BE2C (cell line): ENCODE data around the gene CEP55.
"Not testable (repeated sequence)": the region's sequence is repeated elsewhere in the genome, so short reads cannot be mapped to it uniquely, and the experiment has no call there.

Experiments
- DNase-seq: peaks from one replicate; pipeline ENCODE4 v3.0.0-alpha.2; 2020
- H3K27me3 ChIP-seq: fragments of 250-450 bp; sonication (Bioruptor Pico); 2 replicates; pipeline ENCODE4 v1.5.1; 2020; ENCODE audit warnings: mild to moderate bottlenecking
- H3K36me3 ChIP-seq: fragments of 250-450 bp; sonication (Bioruptor Pico); 2 replicates; pipeline ENCODE4 v1.5.1; 2020; ENCODE audit warnings: mild to moderate bottlenecking
- H3K4me1 ChIP-seq: fragments of 250-450 bp; sonication (Bioruptor Pico); 2 replicates; pipeline ENCODE4 v1.5.1; 2020
- H3K4me3 ChIP-seq: 2 replicates; pipeline ENCODE4 v1.5.1; 2011; ENCODE audit warnings: low read depth, low read length
- H3K9me3 ChIP-seq: fragments of 250-450 bp; sonication (Bioruptor Pico); 2 replicates; pipeline ENCODE4 v1.5.1; 2020
- CTCF ChIP-seq: IDR thresholded peaks from 2 replicates; pipeline ENCODE4 v1.5.1; 2012; ENCODE audit warnings: mild to moderate bottlenecking, low read depth, low read length

The CEP55 gene

GRCh38 chr10:93461807-93462178, 34.6 kb upstream of the CEP55 start:
- no peaks in the 10 kb centered on the region for H3K27me3 ChIP-seq
- peak; percentile 18 for DNase-seq
- TF ChIP-seq CTCF = no peak
- no peaks in the 10 kb centered on the region for H3K36me3 ChIP-seq
- H3K4me1 ChIP-seq = no peaks in the 10 kb centered on the region
- no peaks in the 10 kb centered on the region for H3K9me3 ChIP-seq
- H3K4me3 ChIP-seq = no peak overlapping the region

GRCh38 chr10:93462371-93462770, 34.0 kb upstream of the CEP55 start:
- H3K4me1 ChIP-seq = no peaks in the 10 kb centered on the region
- H3K27me3 ChIP-seq = no peaks in the 10 kb centered on the region
- no peak for TF ChIP-seq CTCF
- DNase-seq = no peak
- no peak overlapping the region for H3K4me3 ChIP-seq
- no peaks in the 10 kb centered on the region for H3K36me3 ChIP-seq
- H3K9me3 ChIP-seq = no peaks in the 10 kb centered on the region

GRCh38 chr10:93462881-93463280, 33.5 kb upstream of the CEP55 start:
- TF ChIP-seq CTCF = no peak
- no peak for DNase-seq
- H3K4me1 ChIP-seq = no peaks in the 10 kb centered on the region
- H3K27me3 ChIP-seq = no peaks in the 10 kb centered on the region
- no peaks in the 10 kb centered on the region for H3K9me3 ChIP-seq
- no peak overlapping the region for H3K4me3 ChIP-seq
- H3K36me3 ChIP-seq = no peaks in the 10 kb centered on the region

- no peak for TF ChIP-seq CTCF
- Histone ChIP-seq H3K4me1 (no peaks in the 10 kb centered on the region), H3K27me3 (no peaks in the 10 kb centered on the region), H3K9me3 (no peaks in the 10 kb centered on the region), H3K4me3 (no peak overlapping the region), H3K36me3 (no peaks in the 10 kb centered on the region)
- no peak for DNase-seq
Observed at GRCh38 chr10:93463723-93464476, 32.5 kb upstream of the CEP55 start.

- TF ChIP-seq CTCF = no peak
- DNase-seq = no peak
- Histone ChIP-seq H3K4me1 (no peaks in the 10 kb centered on the region), H3K4me3 (no peak overlapping the region), H3K9me3 (no peaks in the 10 kb centered on the region), H3K36me3 (no peaks in the 10 kb centered on the region), H3K27me3 (no peaks in the 10 kb centered on the region)
Observed at GRCh38 chr10:93464776-93465388, 31.5 kb upstream of the CEP55 start.

GRCh38 chr10:93465806-93466675, 30.4 kb upstream of the CEP55 start:
- Histone ChIP-seq H3K27me3 (no peaks in the 10 kb centered on the region), H3K9me3 (no peaks in the 10 kb centered on the region), H3K4me1 (no peaks in the 10 kb centered on the region), H3K36me3 (no peaks in the 10 kb centered on the region), H3K4me3 (no peak overlapping the region)
- DNase-seq = peak; percentile 49
- no peak for TF ChIP-seq CTCF

GRCh38 chr10:93467635-93468034, 28.8 kb upstream of the CEP55 start:
- H3K4me3 ChIP-seq, DNase-seq, H3K4me1 ChIP-seq, H3K9me3 ChIP-seq, H3K36me3 ChIP-seq, H3K27me3 ChIP-seq: not testable (repeated sequence)
